SKM-1 (cell line): Measurements from ENCODE around the gene CAPN15.
"Not testable (repeated sequence)": the region's sequence is repeated elsewhere in the genome, so short reads cannot be mapped to it uniquely, and the experiment has no call there.

Experiments used
- DNase-seq: peaks from one replicate; lab custom pipeline; 2025; ENCODE audit not compliant: unreplicated experiment; lab: John Stamatoyannopoulos, UW

The CAPN15 gene

DNA sequence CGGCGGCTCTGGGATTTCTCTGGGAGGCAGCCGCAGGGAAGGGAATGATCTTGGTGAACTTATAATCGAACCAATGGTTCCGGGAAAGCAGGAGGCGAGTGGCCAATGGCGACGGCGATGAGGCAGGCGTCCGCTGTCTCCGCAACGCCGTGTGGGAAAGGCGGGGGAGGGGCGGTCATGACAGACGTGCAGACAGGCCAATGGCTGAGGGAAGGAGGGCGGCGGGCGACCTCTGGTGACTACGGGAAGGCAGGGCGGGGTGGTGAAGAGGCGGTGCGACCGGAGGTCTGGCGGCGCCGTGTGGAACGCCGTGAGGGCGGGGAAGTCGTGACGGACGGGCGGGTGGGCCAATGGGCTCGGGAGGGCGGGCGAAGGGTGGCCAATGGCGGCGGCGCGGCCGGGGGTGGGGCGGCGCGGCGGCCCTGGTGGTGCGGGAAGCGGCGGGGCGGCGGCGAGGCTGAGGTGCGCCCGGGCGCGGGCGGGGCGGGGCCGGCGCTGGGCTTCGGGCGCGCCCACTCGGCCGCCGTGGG lies 62.2 kb downstream of the CAPN15 start, which contains the start of gene RAB40C:
RAB40C (plus strand) TSS at position 409 of the 530 bp plus-strand sequence. CDS start 226 bp downstream, outside the sequence.
- peak; percentile 90 for DNase-seq

- DNase-seq = no peak
These were observed 62.8 kb downstream of the CAPN15 start for GRCh38 chr16:590188-590814.

GRCh38 chr16:590815-591200 lies 63.3 kb downstream of the CAPN15 start:
- no peak for DNase-seq

DNA sequence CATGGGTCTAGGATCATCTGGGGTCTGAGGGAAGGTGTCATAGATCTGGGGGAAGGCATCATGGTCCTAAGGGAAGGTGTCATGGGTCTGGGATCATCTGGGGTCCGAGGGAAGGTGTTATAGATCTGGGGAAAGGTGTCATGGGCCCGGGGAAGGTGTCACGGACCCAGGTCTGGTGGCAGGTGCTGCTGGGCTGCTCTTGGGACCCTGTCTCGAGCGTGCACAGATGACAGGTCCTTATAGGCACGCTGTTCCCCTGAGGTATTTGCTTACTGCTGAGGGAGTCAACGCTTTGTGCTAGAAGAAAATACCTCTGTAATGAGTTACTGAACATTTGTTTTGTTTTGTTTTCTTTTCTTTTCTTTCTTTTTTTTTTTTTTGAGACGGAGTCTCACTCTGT lies 63.7 kb downstream of the CAPN15 start:
- no peak for DNase-seq

- no peak for DNase-seq
These were observed 64.5 kb downstream of the CAPN15 start for GRCh38 chr16:591892-592517.

GRCh38 chr16:592518-593306 lies 65.2 kb downstream of the CAPN15 start:
- peak; percentile 97 for DNase-seq

- no peak for DNase-seq
These were observed 65.9 kb downstream of the CAPN15 start for GRCh38 chr16:593406-593805.

DNA sequence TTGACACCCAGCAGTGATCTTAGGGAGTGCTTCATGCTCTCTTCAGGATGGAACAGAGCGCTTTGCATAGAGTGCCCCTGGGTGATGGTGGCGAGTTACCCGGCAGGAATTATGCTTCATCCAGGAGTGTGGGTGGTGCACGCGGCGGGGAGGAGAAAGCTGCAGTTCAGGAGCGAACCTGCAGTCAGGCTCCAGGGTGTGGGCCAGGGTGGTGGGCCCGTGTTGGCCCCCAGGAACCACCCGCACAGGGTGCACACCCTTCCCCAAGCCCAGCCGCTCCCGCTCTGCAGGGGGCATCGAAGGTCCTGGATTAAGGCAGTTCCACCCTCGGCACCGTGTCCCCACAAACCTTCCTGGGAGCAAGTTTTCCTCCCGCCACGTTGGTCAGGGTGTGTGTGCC lies 66.3 kb downstream of the CAPN15 start:
- no peak for DNase-seq

GRCh38 chr16:595094-595528 lies 67.6 kb downstream of the CAPN15 start:
- DNase-seq = no peak

DNA sequence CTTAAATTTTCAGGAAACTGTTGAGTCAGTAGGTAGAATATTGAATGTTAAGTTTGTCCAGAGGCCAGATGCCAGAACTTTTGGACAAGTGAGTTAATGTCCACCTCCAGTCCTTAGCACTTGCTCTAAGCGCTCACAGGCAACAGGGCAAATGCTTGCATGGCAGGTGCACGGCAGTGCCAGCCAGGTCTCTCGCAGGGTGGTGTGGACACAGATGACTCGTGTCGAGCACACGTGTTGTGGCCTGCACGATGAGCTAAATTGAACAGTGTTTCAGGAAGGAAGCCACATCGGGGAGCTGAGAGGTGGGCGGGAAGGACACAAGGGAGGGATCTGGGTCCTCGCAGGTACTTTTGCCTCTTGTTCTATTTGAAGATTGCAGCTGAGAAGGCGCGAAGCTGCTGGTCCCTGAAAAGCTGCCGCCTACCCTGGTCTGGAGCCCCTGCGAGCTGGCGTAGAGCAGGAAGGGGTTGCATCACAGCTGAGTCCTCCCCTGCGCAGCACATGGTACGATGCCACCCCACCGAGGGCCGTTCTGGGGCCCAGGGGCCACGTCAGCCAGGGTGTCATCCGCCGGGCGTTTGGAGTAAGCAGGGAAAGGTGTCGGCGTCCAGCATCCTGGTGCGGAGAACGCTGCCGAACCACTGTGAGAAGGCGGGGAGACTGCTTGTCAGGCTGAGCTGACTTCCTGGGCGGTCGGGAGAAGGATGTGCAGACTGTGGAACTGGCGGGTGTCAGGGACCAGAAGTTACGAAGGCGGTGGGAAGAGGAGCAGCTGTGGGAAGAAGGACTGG lies 68.6 kb downstream of the CAPN15 start:
- no peak for DNase-seq

GRCh38 chr16:596736-597060 lies 69.2 kb downstream of the CAPN15 start:
- no peak for DNase-seq

- not testable (repeated sequence) for DNase-seq
These were observed 70.1 kb downstream of the CAPN15 start for GRCh38 chr16:597655-598054.

DNA sequence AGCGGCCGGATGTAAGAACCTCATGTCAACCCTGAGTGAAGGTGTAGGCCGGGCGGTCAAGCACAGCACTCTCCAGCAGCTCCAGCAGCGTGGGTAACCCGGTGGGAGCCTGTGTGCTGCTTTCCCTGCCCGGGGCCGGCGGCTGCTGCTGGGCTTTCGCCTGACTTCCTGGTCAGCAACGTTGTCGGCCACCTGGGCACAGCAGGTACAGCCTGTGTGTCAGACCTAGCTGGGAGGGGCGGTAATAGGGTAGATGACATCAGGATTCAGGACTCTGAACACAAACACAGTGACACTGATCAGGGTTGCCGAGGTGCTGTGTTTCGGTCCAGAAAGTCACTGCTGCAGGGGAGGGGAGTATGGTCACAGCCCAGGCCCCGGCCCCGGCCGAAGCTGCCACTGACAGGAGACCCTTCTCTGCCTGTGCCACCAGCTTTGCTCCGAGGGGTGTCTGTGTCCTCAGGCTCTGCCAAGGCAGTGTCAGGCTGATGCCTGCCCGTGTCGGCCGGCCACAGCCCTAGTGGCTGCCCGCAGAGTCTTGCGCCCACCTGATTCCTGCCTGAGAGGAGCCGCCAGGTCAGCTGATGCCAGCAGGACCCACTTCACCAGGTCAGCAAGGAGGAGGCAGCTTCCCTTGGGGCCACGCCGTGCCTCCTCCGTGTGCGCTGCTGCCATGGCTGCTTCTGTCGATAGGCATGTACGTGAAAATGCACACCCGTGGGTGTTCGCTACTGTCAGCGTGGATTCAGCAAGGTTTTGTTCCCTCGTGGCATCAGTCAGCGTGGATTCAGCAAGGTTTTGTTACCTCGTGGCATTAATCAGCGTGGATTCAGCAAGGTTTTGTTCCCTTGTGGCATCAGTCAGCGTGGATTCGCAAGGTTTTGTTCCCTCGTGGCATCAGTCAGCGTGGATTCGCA lies 71.6 kb downstream of the CAPN15 start:
- DNase-seq = no peak

DNA sequence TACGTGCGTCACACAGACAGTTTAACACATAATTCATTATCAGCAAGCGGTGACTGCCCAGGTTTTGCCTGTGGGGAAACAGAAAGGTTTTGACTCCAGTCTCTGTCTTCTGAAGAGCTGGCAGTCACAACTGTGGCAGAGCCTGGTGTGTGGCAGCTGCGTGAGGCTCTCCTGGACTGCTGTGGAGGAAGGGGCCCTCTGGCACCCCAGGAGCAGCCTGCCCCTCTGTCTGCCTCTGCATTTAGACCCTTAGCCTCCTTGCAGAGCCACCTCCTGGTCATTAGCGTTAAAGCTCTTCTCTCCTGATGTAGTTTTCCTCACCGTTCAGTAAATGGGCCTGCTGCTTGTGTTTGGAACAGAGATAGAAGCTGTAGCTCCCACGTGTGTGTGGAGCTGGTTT lies 73.3 kb downstream of the CAPN15 start:
- DNase-seq = no peak

GRCh38 chr16:603933-604332 lies 76.4 kb downstream of the CAPN15 start:
- DNase-seq = no peak
